Medulla oblongata (tissue), 1 donor: Measurements from ENCODE around the gene CIDEB.

ENCODE experiments used
- DNase-seq: peaks from one replicate; pipeline ENCODE4 v3.0.0-alpha.2; 2015; ENCODE audit errors: extremely low spot score

Gene CIDEB

GRCh38 chr14:24270537-24271133 lies 37.1 kb downstream of the CIDEB start:
- no peak for DNase-seq

GRCh38 chr14:24269910-24270536 lies 37.8 kb downstream of the CIDEB start:
- no peak for DNase-seq

DNA sequence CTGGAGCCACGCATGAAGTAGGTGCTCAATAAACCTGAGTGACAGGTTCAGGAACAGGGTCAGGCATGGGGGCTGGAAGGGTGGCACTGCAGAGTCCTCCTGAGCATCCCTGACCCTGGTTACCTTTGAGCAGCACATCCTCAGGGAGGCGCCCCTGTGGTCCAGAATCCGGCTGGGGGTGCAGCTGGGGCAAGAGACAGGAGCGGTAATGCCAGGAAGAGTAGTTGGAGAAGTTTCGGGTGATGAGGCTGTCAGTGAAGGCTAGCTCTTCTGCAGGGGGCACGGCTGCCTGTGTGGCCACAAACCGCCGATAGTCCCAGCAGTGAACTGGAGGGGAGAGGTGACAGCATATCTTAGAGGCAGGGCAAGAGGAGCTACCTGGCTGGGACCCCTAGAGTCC lies 38.4 kb downstream of the CIDEB start:
- DNase-seq, result no peak

DNA sequence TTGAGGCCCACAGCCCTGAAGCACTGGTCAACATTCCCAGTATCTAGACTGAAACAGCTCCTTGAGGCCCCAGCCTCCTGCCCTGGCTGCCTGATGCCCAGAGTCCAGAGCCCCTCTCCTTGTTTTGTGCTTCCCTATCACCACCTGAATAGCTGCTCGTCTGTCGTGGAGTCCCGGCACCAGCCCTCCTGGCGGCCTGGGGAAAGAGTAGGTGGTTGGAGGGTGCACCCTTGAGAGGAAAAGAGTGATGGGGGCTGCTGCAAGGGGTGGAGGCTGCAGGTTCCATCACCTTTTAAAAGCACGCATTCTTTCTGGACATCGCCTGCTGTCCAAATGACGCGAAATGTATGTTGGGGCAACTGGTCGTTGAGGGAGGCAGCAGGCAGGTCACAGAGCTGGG lies 39.6 kb downstream of the CIDEB start:
- no peak for DNase-seq

- DNase-seq, result no peak
These were observed 40.3 kb downstream of the CIDEB start for GRCh38 chr14:24267516-24267915.

DNA sequence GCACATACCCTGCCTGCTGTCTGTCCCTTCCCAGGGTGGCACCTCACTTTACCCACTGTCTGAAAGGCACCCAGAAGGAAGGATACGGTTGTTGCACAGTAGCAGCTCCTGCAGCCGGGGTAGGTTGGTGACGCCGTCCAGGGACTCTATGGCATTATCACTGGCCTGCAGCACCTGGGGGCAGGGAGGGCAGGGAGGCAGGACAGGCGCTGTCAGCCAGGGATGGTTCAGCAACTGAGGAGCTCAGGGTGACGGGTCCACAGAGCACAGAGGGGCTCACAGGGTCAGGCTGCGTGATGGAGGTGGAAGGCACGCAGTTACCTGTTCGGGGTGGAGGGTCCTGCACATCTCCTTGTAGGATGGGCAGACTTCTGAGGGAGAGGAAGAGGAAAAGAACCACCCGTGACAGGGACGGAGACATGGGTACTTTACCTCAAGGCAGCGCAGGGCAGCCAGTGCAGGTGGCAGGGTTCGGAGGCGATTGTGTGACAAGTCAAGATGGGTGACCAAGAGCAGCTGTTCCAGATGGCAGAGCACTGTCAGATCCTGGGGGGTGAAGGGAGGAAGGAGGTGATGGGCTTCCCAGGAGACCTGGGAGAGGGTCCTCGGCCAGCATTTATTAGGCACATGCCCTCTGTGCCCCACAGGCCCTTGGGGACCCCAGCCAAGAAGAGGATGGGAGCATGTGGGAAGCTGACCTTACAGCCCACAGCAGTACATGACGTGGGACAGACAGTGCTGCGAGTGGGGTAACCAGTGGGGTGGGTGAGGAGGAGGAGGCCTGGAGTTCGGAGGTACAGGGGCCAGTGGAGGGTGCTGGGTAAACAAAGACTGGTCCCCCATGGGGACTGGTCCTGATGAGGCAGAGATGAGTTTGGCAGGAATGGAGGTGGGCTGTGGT lies 41.2 kb downstream of the CIDEB start:
- no peak for DNase-seq

GRCh38 chr14:24264298-24264697 lies 43.5 kb downstream of the CIDEB start:
- DNase-seq, result no peak

DNA sequence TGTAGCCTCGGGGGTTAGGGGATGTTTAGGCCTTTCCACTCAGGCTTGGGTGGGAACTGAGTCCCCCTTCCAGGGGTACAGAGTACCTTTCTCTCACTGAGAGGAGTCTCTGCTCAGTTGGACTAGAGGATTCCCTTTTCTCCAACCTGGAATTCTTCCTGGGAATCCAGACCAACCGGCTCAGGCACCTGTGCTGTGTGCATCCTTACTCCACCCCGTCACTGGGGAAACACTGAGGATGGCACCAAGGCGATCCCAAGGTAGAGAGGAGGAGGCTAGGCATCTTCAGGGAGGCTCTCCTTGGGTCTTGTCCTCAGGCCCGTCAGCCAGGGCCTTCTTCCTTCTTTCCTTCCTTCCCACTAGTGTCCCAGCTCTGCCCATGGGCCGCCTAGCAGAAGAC lies 43.9 kb downstream of the CIDEB start:
- DNase-seq, result no peak

GRCh38 chr14:24262821-24263733 lies 44.7 kb downstream of the CIDEB start, which contains the start of gene TGM1:
Gene TGM1 (minus strand): TSS chr14:24263177. CDS start chr14:24262352, 825 bp downstream.
- DNase-seq, result no peak

DNA sequence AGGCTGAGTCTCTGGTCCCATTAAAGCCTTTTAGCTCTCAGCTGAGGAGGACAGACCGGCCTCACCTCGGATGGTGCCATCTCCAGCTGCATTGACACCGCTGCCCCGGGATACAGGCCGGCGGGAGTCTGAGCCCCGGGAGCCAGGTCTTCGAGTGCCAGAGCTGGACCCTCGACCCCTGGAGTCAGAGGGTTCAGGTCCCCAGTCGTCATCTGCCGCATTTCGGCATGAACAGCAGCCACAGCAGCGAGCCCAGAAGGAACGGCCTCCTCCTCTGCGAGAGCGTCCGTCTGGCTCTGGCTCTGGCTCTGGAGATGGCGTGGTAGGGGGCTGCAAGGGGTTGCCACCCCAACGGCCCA lies 45.8 kb downstream of the CIDEB start:
- DNase-seq, result no peak

DNA sequence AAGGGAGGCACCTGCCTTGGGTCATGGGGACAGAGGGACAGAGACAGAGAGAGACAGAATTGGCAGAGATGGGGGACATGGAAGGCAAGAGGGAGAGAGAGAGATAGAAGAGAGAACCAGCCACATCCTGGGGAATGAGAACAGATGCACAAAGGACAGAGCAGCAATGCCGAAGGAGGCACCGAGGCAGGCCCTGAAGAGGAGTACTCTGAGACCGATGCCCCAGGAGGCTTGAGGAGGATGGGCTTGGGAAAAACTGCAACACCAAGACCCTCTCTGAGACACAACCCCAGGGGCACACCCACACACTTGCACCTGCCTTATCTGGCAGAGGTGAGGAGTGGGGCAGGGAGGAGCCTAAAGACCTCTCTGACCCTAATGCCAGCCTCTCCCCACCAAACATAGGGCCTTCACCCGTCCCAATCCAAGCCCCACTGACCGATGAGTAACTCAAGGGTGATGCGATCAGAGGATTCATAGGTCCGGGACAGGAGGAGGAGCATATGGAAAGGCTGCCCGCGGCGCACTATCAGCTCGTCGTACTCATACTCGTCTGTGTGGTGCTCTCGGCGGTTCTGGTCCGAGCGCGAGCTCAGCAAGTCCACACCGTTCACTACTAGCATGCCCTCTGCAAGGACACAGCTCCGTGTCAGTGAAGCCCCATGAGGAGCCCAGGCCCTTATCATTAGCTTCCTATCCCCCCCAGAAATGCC lies 46.4 kb downstream of the CIDEB start:
- DNase-seq, result no peak

- no peak for DNase-seq
These were observed 47.0 kb downstream of the CIDEB start for GRCh38 chr14:24260780-24261157.

- no peak for DNase-seq
These were observed 47.6 kb downstream of the CIDEB start for GRCh38 chr14:24260026-24260779.

- DNase-seq, result no peak
These were observed 48.3 kb downstream of the CIDEB start for GRCh38 chr14:24259282-24260025.

- no peak for DNase-seq
These were observed 49.1 kb downstream of the CIDEB start for GRCh38 chr14:24258548-24259265.

DNA sequence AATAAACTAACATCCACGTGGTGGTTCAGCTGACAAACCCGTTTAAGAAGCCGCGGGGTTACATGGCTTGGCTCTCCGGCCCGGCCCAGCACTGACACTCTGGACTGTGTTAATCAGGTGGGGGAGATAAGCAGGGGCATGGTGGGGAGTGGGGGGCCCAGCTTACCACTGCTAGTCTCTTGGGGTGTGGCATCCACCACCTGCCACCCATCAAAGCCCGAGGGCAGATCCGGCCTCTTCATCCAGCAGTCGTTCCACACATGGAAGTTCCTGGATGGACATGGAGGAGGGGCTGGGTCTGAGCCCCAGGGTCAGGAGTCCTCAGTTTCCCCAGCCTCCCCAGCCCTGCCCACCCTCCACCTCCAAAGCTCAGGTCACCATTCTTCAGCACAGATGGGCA lies 49.7 kb downstream of the CIDEB start:
- no peak for DNase-seq

- DNase-seq, result no peak
These were observed 50.8 kb downstream of the CIDEB start for GRCh38 chr14:24256960-24257359.

- DNase-seq, result no peak
These were observed 51.7 kb downstream of the CIDEB start for GRCh38 chr14:24255931-24256711.
